Peyer's patch (tissue), 4 donors: ENCODE data around the gene RGN.

ENCODE experiments used
- POLR2A ChIP-seq, 2 donors: fragments of 450-650 bp; IDR thresholded peaks; one replicate each; pipeline ENCODE4 v1.5.1; 2017; ENCODE audit warnings: antibody characterized with exemption in 2 of 2, mild to moderate bottlenecking in 2 of 2, moderate library complexity in 2 of 2
- TF ChIP-seq, protein P1 (sequence below), 6 experiments: fragments of 450-650 bp in 4 of 6; fragments of 200-600 bp in 2 of 6; sonication (generic) in 1 of 6; IDR thresholded peaks; one replicate each; pipeline ENCODE4 v1.5.1; 2017 to 2019; ENCODE audit warnings: antibody characterized with exemption in 6 of 6, mild to moderate bottlenecking in 3 of 6, moderate library complexity in 1 of 6

DNA sequence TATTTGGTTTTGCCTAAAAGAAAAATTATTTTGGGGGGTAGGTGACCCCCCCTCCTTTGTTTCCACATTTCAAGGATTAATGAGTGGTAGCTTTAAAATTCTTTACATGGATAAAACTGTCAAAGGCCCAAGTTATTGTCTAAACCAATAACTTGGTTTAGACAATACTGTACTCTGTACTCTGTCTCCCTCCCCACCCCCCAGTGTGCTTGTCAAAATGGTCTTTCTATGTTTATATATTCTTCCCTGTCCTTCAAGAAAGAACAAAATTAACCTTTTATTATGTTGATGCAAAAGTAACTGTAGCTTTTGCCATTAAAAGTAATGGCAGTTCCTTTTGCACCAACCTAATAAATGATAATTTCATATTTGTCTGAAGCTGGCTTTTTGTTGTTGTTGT, 9.5 kb upstream of the RGN start:
- no peak for TF ChIP-seq POLR2A (IDR thresholded peaks at IDR 0.05)
- TF ChIP-seq, protein P1, sequence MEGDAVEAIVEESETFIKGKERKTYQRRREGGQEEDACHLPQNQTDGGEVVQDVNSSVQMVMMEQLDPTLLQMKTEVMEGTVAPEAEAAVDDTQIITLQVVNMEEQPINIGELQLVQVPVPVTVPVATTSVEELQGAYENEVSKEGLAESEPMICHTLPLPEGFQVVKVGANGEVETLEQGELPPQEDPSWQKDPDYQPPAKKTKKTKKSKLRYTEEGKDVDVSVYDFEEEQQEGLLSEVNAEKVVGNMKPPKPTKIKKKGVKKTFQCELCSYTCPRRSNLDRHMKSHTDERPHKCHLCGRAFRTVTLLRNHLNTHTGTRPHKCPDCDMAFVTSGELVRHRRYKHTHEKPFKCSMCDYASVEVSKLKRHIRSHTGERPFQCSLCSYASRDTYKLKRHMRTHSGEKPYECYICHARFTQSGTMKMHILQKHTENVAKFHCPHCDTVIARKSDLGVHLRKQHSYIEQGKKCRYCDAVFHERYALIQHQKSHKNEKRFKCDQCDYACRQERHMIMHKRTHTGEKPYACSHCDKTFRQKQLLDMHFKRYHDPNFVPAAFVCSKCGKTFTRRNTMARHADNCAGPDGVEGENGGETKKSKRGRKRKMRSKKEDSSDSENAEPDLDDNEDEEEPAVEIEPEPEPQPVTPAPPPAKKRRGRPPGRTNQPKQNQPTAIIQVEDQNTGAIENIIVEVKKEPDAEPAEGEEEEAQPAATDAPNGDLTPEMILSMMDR (IDR thresholded peaks at IDR 0.05), result no peak
